Measurements from ENCODE around the gene IFNL1.

DNA sequence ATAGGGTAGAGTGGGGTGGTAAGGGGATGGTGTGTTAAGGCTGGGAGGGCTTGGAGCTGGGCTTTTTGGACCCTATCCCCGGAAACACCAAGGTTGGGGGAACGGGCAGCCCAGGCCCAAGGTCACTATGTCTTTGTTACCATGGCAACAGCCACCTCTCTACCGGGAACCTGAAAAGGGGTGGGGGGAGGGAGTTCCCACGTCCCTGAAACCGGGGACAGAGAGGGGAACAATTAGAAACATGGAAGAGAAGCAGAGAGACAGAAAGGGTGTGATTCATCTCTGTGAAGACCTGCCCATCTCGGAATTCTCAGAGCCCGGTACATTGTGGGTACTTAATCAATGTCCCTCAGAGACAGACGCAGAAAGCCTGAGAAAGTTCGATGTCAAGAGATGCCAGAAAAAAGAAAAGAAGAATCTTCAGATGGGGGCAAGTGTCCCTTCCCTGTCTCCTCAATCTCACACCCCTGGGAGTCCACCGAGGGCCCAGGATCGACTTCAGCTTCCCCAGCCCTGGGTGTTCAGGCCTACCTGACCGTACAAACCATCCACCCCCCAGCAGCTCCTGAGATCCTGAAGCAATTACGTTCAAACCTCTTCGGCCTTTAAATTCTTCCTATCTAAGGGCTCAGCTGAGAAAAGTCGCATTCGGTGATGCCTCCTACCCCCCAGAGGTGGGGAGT is 31.3 kb downstream of the IFNL1 start:
- TF ChIP-seq, protein P1, sequence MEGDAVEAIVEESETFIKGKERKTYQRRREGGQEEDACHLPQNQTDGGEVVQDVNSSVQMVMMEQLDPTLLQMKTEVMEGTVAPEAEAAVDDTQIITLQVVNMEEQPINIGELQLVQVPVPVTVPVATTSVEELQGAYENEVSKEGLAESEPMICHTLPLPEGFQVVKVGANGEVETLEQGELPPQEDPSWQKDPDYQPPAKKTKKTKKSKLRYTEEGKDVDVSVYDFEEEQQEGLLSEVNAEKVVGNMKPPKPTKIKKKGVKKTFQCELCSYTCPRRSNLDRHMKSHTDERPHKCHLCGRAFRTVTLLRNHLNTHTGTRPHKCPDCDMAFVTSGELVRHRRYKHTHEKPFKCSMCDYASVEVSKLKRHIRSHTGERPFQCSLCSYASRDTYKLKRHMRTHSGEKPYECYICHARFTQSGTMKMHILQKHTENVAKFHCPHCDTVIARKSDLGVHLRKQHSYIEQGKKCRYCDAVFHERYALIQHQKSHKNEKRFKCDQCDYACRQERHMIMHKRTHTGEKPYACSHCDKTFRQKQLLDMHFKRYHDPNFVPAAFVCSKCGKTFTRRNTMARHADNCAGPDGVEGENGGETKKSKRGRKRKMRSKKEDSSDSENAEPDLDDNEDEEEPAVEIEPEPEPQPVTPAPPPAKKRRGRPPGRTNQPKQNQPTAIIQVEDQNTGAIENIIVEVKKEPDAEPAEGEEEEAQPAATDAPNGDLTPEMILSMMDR (IDR thresholded peaks at IDR 0.05; ENCODE audit: low read depth, low read length, missing input control): no peak
- TF ChIP-seq, protein P2, sequence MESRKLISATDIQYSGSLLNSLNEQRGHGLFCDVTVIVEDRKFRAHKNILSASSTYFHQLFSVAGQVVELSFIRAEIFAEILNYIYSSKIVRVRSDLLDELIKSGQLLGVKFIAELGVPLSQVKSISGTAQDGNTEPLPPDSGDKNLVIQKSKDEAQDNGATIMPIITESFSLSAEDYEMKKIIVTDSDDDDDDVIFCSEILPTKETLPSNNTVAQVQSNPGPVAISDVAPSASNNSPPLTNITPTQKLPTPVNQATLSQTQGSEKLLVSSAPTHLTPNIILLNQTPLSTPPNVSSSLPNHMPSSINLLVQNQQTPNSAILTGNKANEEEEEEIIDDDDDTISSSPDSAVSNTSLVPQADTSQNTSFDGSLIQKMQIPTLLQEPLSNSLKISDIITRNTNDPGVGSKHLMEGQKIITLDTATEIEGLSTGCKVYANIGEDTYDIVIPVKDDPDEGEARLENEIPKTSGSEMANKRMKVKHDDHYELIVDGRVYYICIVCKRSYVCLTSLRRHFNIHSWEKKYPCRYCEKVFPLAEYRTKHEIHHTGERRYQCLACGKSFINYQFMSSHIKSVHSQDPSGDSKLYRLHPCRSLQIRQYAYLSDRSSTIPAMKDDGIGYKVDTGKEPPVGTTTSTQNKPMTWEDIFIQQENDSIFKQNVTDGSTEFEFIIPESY (IDR thresholded peaks at IDR 0.05): no peak
- TF ChIP-seq, protein P3, sequence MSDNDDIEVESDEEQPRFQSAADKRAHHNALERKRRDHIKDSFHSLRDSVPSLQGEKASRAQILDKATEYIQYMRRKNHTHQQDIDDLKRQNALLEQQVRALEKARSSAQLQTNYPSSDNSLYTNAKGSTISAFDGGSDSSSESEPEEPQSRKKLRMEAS (IDR thresholded peaks at IDR 0.05): no peak
- TF ChIP-seq HNF4A (conservative IDR thresholded peaks at IDR 0.05) (no peak), RXRA (IDR thresholded peaks at IDR 0.05) (no peak), JUND (IDR thresholded peaks at IDR 0.05) (no peak)
